Stimulated activated CD4-positive, alpha-beta T cell treated with anti-CD3 and anti-CD28 coated beads, TNF-alpha, amount 100 ng/mL, for 1 hour (primary cell): Measurements from ENCODE around the gene KCND1.
"Not testable (repeated sequence)": the region's sequence is repeated elsewhere in the genome, so short reads cannot be mapped to it uniquely, and the experiment has no call there.

Source experiments
- DNase-seq, 3 donors: peaks; one replicate each; pipeline ENCODE4 v3.0.0-alpha.2; 2020; ENCODE audit warnings: low read depth in 3 of 3, low spot score in 1 of 3

Gene KCND1

DNA sequence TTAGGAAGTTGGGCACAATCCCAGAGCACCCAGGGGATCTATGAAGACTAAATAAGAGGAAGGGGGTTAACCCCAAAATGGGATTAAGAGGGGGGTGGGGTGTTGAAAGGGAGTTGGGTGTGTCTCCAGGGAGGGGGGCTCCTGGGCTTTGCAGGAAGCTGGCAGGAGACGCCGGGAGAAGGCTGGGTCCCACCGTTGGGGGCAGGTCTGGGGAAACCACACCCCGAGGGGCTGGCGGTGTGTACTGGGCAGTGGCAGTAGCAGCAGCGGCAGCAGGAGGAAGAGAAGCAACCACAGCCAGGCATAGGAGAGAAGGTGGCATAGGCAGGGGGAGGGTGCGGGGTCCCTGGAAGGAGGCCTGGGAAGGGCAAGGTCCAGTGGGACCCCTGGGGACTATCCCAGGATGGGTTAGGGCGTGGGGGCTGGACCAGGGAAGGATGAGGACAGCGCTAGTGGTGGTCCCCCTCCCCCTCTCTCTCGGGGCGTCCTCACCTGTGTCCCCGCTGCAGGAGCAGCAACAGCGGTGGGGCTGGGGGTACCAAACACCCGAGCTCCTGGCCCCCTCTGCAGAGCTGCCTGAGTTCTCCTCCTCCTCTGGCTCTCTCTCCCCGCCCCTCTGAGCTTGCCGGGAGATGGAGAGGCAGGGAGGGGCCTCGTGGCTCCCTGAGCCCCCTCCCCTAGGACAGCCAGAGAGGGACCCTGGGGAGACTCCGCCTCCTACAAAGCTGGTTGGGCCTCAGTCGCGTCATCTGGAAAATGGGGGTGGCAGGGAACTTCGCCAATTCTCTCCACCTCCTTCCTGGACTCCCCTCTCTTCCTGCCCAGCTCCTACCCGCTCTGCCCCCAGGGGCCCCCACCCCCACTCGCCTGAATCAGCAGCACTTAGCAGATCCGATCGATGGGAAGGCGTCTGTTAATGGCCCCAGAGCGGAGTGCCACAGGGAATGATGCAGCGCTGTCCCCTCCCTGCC, at the start of gene KCND1:
TSS of gene KCND1 (minus strand) at position 596 of the 971 bp plus-strand sequence. CDS start 1,573 bp downstream, outside the sequence.
- no peak for DNase-seq

DNA sequence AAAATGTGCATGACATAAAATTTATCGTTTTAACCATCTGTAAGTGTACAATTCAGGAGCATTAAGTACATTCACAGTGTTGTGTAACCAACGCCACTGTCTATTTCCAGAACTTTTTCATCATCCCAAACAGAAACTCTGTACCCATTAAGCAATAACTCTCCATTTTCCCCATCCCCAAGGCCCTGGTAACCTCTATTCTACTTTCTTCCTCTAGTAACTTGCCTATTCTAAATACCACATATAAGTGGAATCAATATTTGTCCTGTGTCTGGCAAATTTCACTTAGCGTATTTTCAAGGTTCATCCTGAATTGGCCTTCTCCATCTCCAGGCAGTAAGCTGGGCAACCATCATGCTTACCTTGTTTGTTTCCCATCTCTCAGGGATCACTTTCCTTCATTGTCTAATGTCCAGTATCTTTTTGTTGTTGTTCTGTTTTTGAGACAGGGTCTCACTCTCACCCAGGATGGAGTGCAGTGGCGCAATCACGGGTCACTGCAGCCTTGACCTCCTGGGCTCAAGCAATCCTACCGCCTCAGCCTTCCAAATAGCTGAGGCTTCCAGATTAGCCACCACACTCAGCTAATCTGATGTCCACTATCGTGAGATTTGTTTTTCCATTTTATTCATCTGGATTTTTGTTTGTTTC, 48.1 kb upstream of the KCND1 start:
- no peak for DNase-seq

- no peak for DNase-seq
These were observed 47.4 kb upstream of the KCND1 start for GRCh38 chrX:49019050-49019449.

- no peak for DNase-seq
These were observed 32.1 kb upstream of the KCND1 start for GRCh38 chrX:49003696-49004095.

- DNase-seq, result peak; percentile 55 to 64 (median 55)
These were observed 30.7 kb upstream of the KCND1 start, which contains the start of gene GRIPAP1 for GRCh38 chrX:49002091-49002935. Gene GRIPAP1 (minus strand): TSS chrX:49002264. CDS start chrX:49002229, 35 bp downstream.

- DNase-seq, result peak in 2 of 3 donors; percentile 2 to 9
These were observed 30.0 kb upstream of the KCND1 start for GRCh38 chrX:49001521-49002090.

DNA sequence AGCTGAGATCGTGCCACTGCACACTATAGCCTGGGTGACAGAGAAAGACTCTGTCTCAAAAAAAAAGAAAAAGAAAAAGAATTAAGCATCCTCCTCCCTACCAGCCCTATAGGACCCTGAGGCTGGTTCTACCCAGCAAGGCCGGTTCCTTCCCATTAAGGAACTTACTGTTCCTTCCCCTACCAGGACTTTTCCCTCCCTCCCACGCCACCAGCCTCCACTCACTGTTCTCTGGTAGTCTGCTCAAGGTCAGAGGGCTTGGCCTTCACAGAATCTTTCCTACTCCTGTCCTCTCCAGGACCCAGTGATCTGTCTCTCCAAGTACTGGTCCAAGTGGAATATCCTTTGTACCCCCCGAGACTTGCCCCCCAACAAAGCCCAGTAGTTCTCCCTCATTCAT, 29.0 kb upstream of the KCND1 start:
- no peak for DNase-seq

DNA sequence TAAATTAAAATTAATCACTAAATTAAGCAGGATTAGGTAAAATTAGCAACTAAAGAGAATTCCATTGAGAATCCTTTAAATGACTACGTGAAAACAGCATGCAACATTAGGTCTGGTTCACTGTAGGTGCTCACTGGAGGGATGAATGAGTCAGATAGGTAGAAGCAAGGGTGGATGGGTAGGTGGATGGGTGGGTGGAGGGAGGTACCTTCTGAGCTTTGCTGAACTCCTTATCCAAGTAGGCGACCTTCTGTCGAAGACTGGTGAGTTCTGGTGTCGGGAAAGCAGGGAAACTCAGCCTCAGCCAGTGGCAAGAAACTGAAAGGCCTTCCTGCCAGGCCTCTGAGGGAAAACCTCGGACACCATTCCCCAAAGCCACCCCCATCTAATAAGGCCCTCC, 27.4 kb upstream of the KCND1 start:
- DNase-seq, result no peak

GRCh38 chrX:48998391-48998790, 26.7 kb upstream of the KCND1 start:
- DNase-seq, result no peak

- DNase-seq, result no peak
These were observed 26.2 kb upstream of the KCND1 start for GRCh38 chrX:48997865-48998264.

DNA sequence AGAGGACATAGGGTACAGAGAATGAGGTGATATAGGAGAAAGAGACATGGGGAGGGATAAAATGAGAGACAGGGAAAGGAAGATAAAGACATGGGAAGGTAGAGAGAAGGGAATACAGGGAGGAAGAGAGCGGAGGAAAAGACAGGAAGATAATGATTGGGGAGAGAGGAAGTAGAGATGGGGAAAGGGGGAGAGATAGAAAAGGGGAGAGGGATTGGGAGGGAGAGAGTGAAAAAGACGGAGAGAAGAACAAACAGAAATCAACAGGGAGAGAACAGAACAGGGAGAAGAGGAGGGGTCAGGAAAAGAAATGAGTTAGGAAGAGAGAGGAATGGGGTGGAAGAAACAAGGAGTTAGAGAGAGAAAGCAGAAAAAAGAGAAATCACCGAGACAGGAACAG, 25.8 kb upstream of the KCND1 start:
- no peak for DNase-seq

GRCh38 chrX:48996969-48997368, 25.3 kb upstream of the KCND1 start:
- DNase-seq, result no peak

DNA sequence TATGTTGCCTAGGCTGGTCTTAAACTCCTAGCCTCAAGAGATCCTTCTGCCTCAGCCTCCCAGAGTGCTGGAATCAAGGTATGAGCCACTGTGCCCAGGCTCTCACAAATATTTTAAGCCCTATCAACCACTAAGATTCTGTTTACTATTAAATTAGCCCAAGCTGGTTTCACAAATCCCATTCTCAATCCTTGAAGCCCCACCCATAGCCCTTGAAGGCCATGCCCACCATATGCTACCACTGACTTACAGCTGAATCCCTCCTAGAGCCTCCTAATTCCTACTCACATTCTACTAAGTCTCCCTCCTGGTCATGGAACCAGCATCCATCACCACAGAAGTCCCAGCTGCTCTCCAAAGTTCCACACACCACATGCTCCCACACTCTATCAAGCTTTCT, 20.7 kb upstream of the KCND1 start:
- no peak for DNase-seq

GRCh38 chrX:48989483-48989882, 17.8 kb upstream of the KCND1 start:
- DNase-seq, result no peak

- no peak for DNase-seq
These were observed 12.3 kb upstream of the KCND1 start for GRCh38 chrX:48983896-48984295.

DNA sequence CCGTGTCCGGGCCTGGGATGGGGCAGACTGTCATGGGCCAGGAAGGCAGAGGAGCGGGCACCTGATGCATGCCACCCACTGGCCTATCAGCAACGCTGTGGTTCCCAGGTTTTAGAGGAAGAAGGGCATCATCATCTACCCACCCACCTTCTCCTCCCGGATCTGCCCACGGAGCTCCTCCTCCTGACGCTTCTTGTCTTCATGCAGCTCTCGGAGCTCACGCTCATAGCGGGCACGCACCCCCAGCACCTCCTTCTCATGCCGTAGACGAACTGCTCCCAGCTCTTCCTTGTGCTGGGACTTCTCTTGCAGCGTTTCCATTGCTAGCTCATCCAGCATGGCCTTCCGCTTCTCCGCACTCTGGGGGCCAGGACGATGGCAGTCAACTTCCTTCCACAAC, 11.4 kb upstream of the KCND1 start:
- no peak for DNase-seq

DNA sequence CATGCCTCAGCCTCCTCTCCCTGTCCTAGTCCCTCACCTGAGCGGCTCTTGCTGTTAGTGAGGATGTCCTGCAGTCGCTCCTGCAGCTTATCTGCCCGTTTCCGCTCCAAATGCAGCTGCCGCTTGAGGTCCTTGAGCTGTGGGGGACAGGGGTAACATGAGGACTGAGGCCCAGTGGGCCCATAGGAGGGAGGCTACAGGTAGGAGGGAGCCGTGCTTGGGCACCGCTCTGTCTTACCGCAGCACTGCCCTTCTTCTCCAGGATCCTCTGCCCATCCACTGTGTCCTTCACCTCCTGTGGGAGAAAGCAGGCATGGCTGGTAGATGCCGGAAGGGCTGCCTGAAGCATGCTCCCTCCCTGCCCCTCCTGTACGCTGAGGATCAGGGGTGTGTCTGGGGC, 9.5 kb upstream of the KCND1 start:
- no peak for DNase-seq

DNA sequence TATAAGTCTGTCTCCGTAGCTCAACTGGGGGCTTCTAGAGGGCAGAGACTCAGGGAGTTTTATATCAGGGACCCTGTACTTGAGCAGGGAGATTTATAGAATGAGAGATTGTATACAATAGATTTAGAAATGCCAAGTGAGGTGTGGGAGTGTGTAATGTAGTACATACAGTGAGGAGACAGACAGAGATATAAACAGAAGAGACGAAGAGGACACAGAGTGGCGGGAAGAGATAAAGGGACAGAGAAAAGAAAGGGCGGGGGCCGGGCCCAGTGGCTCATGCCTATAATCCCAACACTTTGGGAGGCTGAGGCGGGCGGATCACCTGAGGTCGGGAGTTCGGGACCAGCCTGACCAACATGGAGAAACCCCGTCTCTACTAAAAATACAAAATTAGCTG, 8.7 kb upstream of the KCND1 start:
- DNase-seq, result not testable (repeated sequence)

GRCh38 chrX:48978226-48978625, 6.6 kb upstream of the KCND1 start:
- DNase-seq, result no peak

DNA sequence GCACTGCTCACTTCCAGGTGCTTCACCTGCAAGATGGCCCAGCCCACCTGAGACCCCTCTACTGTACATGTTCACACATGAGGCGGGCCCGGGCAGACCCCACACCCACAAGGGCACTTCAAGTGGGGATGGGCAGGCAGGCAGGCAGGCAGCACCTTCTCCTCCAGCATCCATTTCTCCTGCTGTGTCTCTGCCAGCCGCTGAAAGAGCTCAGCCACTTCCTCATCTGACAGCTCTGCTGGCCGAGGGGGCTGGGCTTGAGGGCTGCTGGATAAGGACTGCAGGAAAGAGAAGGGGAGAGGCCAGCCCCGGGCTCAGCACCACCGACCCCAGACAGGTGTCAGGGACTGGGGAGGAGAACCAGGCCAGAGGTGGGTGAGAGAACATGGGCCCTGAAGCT, 4.4 kb upstream of the KCND1 start:
- no peak for DNase-seq

GRCh38 chrX:48975541-48975940, 3.9 kb upstream of the KCND1 start:
- DNase-seq, result no peak
